Measurements from ENCODE around the gene PBX1. TPM values are rescaled to one million over a fixed set of nuclear protein-coding genes. Genes with fewer than 3 reads are reported as not detected.

Gene PBX1
- total and polyA plus RNA-seq, 2 experiments from 2014 or later, result 40.0 to 104 TPM

DNA sequence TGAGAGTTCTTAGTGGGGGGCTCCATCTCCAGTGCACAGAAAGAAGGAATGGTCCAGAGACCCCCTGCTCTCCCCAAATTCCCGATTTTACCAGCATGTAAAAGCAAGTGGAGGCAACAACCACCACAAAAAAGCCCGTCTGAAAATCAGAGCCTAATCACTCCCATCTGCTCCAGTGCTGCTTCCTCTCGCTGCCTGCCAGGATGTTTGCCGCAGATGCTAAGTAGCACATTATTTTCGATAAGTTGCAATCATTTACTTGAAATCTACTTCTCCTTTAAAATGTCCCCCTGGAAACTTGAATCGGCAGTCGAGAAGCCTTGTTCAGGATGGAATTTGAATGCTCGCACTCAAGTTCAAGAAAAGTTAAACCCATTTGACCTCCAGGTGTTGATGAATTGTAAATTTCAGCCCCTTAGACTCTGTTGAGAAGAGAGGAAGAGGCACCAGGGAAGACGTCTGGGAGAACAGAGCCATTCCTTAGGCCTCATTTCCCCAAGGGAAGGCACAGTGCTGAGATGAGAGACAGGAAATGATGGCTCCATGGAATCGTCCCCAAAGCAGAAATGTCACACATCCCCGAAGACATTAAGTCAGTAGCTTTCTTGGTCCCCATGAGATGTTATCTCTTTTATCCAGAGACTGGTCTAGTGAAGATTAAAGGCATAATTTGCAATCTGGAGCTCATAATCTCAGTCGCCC is 221.3 kb downstream of the PBX1 start:
- Histone ChIP-seq H2AFZ (no peak overlapping the region), H3K27me3 (ENCODE audit: insufficient read depth) (no peaks in the 10 kb centered on the region), H3K27ac (ENCODE audit: low read depth) (no peak overlapping the region), H3K36me3 (ENCODE audit: insufficient read depth) (no peaks in the 10 kb centered on the region), H3K79me2 (replicated peaks; ENCODE audit: insufficient read depth) (peaks cover 86% of the 10 kb centered on the region), H3K9me2 (ENCODE audit: insufficient read depth) (no peaks in the 10 kb centered on the region), H4K20me1 (replicated peaks; ENCODE audit: insufficient read depth) (peaks cover 6% of the 10 kb centered on the region; the same call in 1 of the 2 replicates), H3K4me3 (no peak overlapping the region), H3F3A (replicated peaks; ENCODE audit: low read depth) (no peaks in the 10 kb centered on the region), H3K4me2 (no peak overlapping the region), H3K4me1 (ENCODE audit: insufficient read depth) (peaks cover 36% of the 10 kb centered on the region)
- no peak for DNase-seq (ENCODE audit: low spot score)
- no peak overlapping the region; the same call in 2 of the 3 replicates for H3K4me3 Mint-ChIP-seq
- H3K4me1 Mint-ChIP-seq, result peaks cover 54% of the 10 kb centered on the region
- ATAC-seq, result no peak; the same call in 2 of the 3 replicates
- no peak for TF ChIP-seq ZNF114 (CRISPR knock-in tag; IDR thresholded peaks at IDR 0.05)
- TF ChIP-seq, protein P1, sequence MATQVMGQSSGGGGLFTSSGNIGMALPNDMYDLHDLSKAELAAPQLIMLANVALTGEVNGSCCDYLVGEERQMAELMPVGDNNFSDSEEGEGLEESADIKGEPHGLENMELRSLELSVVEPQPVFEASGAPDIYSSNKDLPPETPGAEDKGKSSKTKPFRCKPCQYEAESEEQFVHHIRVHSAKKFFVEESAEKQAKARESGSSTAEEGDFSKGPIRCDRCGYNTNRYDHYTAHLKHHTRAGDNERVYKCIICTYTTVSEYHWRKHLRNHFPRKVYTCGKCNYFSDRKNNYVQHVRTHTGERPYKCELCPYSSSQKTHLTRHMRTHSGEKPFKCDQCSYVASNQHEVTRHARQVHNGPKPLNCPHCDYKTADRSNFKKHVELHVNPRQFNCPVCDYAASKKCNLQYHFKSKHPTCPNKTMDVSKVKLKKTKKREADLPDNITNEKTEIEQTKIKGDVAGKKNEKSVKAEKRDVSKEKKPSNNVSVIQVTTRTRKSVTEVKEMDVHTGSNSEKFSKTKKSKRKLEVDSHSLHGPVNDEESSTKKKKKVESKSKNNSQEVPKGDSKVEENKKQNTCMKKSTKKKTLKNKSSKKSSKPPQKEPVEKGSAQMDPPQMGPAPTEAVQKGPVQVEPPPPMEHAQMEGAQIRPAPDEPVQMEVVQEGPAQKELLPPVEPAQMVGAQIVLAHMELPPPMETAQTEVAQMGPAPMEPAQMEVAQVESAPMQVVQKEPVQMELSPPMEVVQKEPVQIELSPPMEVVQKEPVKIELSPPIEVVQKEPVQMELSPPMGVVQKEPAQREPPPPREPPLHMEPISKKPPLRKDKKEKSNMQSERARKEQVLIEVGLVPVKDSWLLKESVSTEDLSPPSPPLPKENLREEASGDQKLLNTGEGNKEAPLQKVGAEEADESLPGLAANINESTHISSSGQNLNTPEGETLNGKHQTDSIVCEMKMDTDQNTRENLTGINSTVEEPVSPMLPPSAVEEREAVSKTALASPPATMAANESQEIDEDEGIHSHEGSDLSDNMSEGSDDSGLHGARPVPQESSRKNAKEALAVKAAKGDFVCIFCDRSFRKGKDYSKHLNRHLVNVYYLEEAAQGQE (IDR thresholded peaks at IDR 0.05; ENCODE audit: unreplicated experiment), result no peak
- no peak for TF ChIP-seq CREB1 (CRISPR knock-in tag; IDR thresholded peaks at IDR 0.05; ENCODE audit: low read depth)
- H3K27ac Mint-ChIP-seq, result no peak overlapping the region
- H3K9me3 Mint-ChIP-seq, result no peaks in the 10 kb centered on the region
- peaks cover 13% of the 10 kb centered on the region for H3K27me3 Mint-ChIP-seq (ENCODE audit: insufficient read depth, low read depth, poor library complexity)
- H3K36me3 Mint-ChIP-seq (ENCODE audit: low read depth), result 0 out of 3 replicates have a peak, but pooled peaks cover 5% of the 10 kb centered on the region

DNA sequence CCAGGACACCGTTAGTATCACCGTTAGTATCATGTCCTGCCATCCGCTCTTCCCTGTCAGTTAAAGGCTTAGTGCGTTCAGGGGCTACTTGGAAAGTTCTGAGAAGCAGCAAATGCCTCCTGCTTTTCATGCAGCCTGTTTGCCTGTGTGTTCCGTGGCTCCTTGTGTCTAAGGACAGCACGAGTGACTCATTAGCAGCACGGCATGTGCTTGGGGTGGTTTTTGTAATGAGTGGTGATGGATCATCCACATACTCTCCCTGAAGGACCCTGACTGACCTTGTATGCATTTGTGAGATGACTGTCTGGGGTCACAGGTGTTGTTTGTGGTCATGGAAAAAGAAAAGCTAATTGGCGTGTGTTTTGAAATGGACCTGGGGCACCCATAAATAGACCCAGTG is 221.9 kb downstream of the PBX1 start:
- Mint-ChIP-seq H3K36me3 (ENCODE audit: low read depth) (0 out of 3 replicates have a peak, but pooled peaks cover 5% of the 10 kb centered on the region), H3K4me3 (no peak overlapping the region), H3K27me3 (ENCODE audit: insufficient read depth, low read depth, poor library complexity) (peaks cover 13% of the 10 kb centered on the region), H3K4me1 (peaks cover 51% of the 10 kb centered on the region), H3K9me3 (no peaks in the 10 kb centered on the region), H3K27ac (no peak overlapping the region)
- no peak overlapping the region for H2AFZ ChIP-seq
- no peaks in the 10 kb centered on the region for H3F3A ChIP-seq (replicated peaks; ENCODE audit: low read depth)
- ATAC-seq, result no peak
- no peak overlapping the region for H3K4me2 ChIP-seq
- H3K27me3 ChIP-seq (ENCODE audit: insufficient read depth), result no peaks in the 10 kb centered on the region
- peaks cover 5% of the 10 kb centered on the region; the same call in 1 of the 2 replicates for H4K20me1 ChIP-seq (replicated peaks; ENCODE audit: insufficient read depth)
- H3K4me1 ChIP-seq (ENCODE audit: insufficient read depth), result peaks cover 31% of the 10 kb centered on the region
- H3K9me2 ChIP-seq (ENCODE audit: insufficient read depth), result no peaks in the 10 kb centered on the region
- H3K27ac ChIP-seq (ENCODE audit: low read depth), result no peak overlapping the region
- peaks cover 86% of the 10 kb centered on the region for H3K79me2 ChIP-seq (replicated peaks; ENCODE audit: insufficient read depth)
- no peak for DNase-seq (ENCODE audit: low spot score)
- H3K4me3 ChIP-seq, result no peak overlapping the region
- no peaks in the 10 kb centered on the region for H3K36me3 ChIP-seq (ENCODE audit: insufficient read depth)
- TF ChIP-seq, protein P2, sequence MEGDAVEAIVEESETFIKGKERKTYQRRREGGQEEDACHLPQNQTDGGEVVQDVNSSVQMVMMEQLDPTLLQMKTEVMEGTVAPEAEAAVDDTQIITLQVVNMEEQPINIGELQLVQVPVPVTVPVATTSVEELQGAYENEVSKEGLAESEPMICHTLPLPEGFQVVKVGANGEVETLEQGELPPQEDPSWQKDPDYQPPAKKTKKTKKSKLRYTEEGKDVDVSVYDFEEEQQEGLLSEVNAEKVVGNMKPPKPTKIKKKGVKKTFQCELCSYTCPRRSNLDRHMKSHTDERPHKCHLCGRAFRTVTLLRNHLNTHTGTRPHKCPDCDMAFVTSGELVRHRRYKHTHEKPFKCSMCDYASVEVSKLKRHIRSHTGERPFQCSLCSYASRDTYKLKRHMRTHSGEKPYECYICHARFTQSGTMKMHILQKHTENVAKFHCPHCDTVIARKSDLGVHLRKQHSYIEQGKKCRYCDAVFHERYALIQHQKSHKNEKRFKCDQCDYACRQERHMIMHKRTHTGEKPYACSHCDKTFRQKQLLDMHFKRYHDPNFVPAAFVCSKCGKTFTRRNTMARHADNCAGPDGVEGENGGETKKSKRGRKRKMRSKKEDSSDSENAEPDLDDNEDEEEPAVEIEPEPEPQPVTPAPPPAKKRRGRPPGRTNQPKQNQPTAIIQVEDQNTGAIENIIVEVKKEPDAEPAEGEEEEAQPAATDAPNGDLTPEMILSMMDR (conservative IDR thresholded peaks at IDR 0.05; ENCODE audit: low read depth in 2 of 2), result no peak
- TF ChIP-seq ZNF331 (CRISPR knock-in tag; IDR thresholded peaks at IDR 0.05; ENCODE audit: low read depth), result no peak
- TF ChIP-seq, protein P1 (IDR thresholded peaks at IDR 0.05; ENCODE audit: unreplicated experiment), result no peak
- TF ChIP-seq EZH2 (IDR thresholded peaks at IDR 0.05; ENCODE audit: low read depth, unreplicated experiment), result no peak
- no peak for TF ChIP-seq POLR2AphosphoS5 (IDR thresholded peaks at IDR 0.05; ENCODE audit: low read depth)
- TF ChIP-seq, protein P3, sequence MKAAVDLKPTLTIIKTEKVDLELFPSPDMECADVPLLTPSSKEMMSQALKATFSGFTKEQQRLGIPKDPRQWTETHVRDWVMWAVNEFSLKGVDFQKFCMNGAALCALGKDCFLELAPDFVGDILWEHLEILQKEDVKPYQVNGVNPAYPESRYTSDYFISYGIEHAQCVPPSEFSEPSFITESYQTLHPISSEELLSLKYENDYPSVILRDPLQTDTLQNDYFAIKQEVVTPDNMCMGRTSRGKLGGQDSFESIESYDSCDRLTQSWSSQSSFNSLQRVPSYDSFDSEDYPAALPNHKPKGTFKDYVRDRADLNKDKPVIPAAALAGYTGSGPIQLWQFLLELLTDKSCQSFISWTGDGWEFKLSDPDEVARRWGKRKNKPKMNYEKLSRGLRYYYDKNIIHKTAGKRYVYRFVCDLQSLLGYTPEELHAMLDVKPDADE (IDR thresholded peaks at IDR 0.05), result no peak
- no peak for TF ChIP-seq CREB1 (CRISPR knock-in tag; IDR thresholded peaks at IDR 0.05; ENCODE audit: low read depth)

Measured in GM23338 (cell line).